ENCODE results near the gene ZNF414.

ZNF414 gene, protein sequence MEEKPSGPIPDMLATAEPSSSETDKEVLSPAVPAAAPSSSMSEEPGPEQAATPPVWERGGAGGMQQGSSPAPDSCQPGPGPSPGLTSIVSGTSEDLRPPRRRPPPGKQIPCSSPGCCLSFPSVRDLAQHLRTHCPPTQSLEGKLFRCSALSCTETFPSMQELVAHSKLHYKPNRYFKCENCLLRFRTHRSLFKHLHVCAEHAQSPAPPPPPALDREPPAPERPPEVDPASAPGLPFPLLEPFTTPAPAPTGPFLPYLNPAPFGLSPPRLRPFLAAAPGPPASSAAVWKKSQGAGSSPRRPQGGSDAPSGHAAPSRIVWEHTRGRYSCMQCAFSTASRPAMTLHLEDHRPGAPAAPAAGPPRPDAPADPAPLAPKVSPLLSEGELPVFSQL

DNA sequence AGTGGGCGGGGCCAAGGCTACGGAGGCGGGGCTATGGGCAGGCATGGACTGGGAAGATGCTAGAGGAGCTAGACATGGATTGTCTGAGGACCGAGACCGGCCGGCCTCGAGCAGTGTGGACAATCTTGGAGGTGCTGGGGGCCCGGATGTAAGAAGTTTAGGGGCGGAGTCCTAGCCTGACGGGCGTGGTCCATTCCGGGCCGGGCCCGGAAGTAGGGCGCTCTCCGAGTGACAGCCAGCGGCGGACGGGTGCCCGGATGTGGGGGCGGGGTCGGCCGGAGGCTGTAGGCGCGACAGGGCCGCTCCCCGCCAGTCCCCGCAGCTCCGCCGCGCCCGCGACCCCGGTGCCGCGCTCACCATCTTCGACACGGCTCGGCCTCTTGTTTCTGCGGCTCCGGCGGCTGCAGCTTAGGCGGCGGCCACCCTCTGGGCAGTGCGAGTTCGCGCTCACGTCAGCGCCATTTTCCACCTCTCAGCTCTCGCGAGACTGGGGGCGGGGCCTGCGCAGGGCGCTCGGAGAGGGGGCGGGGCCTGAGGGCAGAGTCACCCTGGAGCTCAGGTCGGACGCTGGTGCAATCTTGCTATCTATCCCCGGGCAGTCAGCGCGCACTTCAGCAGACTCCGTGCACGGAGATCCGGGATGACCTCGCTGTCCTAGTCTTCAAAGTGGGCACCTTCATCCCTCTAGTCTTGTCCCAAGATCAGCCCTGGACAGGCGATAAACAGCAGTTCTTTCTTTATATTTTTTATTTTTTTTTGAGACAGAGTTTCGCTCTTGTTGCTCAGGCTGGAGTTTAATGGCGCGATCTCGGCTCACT lies at the start of gene ZNF414:
ZNF414 (minus strand) TSS at position 481 of the 818 bp plus-strand sequence; CDS start at position 360, 121 bp downstream.
- Histone ChIP-seq H3F3A (ENCODE audit: low read depth) (no peaks in the 10 kb centered on the region), H3K4me2 (ENCODE audit: low read depth, low read length, poor library complexity, severe bottlenecking) (peak within 1 kb of the TSS; percentile 99), H2AFZ (ENCODE audit: low read length) (peak within 1 kb of the TSS; percentile 89), H3K27me3 (ENCODE audit: insufficient read depth, low read length, poor library complexity, severe bottlenecking) (no peaks in the 10 kb centered on the region), H3K9me3 (ENCODE audit: insufficient read depth, low read depth, low read length) (no peaks in the 10 kb centered on the region), H3K4me3 (ENCODE audit: low read length, poor library complexity, severe bottlenecking) (peak within 1 kb of the TSS; percentile 82), H3K36me3 (ENCODE audit: insufficient read depth, low read length) (no peaks in the 10 kb centered on the region), H3K4me1 (ENCODE audit: insufficient read depth, low read length, poor library complexity, severe bottlenecking) (peaks cover 38% of the 10 kb centered on the region), H3K79me2 (ENCODE audit: insufficient read depth, low read length) (peaks cover 14% of the 10 kb centered on the region; the same call in 1 of the 2 replicates), H3K9me2 (replicated peaks; ENCODE audit: low read depth, low read length) (no peaks in the 10 kb centered on the region), H4K20me1 (ENCODE audit: insufficient read depth, low read length, poor library complexity, severe bottlenecking) (no peaks in the 10 kb centered on the region), H3K9ac (ENCODE audit: low read depth, low read length, poor library complexity, severe bottlenecking) (peak within 1 kb of the TSS; percentile 93)
- no peak for TF ChIP-seq EZH2phosphoT487 (IDR thresholded peaks at IDR 0.05; ENCODE audit: borderline replicate concordance)
- TF ChIP-seq, protein P1, sequence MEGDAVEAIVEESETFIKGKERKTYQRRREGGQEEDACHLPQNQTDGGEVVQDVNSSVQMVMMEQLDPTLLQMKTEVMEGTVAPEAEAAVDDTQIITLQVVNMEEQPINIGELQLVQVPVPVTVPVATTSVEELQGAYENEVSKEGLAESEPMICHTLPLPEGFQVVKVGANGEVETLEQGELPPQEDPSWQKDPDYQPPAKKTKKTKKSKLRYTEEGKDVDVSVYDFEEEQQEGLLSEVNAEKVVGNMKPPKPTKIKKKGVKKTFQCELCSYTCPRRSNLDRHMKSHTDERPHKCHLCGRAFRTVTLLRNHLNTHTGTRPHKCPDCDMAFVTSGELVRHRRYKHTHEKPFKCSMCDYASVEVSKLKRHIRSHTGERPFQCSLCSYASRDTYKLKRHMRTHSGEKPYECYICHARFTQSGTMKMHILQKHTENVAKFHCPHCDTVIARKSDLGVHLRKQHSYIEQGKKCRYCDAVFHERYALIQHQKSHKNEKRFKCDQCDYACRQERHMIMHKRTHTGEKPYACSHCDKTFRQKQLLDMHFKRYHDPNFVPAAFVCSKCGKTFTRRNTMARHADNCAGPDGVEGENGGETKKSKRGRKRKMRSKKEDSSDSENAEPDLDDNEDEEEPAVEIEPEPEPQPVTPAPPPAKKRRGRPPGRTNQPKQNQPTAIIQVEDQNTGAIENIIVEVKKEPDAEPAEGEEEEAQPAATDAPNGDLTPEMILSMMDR (conservative IDR thresholded peaks at IDR 0.05; ENCODE audit: low read length) = no peak

DNA sequence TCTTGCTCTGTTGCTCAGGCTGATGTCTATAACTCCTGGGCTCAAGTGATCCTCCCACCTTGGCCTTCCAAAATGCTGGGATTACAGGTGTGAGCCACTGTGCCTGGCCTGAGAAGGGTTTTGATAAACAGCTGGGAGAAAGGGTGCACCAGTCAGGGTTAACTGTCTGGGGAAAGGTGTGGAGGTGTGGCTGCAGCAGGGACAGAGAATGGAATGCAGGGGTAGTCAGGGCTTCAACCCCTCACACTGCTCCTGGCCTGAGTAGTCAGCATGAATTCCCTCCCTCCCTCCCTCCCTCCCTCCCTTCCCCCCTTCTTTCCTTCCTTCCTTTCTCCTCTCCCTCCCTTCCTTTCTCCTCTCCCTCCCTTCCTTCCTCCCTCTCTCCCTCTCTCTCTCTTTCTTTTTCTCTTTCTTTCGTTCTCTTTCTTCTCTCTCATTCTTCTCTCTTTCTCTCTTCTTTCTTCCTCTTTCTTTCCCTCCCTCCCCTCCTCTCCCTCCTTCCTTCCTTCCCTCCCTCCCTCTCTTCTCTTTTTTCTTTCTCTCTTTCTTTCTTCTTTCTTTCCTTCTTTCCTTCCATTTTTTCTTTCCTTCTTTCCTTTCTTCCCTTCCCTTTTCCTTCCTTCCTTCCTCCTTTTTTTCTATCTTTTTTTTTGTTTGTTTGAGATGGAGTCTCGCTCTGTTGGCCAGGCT lies 47.3 kb upstream of the ZNF414 start:
- no peaks in the 10 kb centered on the region for H3K9me2 ChIP-seq (replicated peaks; ENCODE audit: low read depth, low read length)
- no peak overlapping the region for H2AFZ ChIP-seq (ENCODE audit: low read length)
- no peaks in the 10 kb centered on the region for H3K9me3 ChIP-seq (ENCODE audit: insufficient read depth, low read depth, low read length)
- TF ChIP-seq, protein P1 (conservative IDR thresholded peaks at IDR 0.05; ENCODE audit: low read length) = no peak
- no peak for TF ChIP-seq EZH2phosphoT487 (IDR thresholded peaks at IDR 0.05; ENCODE audit: borderline replicate concordance)
- H3K36me3 ChIP-seq (ENCODE audit: insufficient read depth, low read length) = no peaks in the 10 kb centered on the region
- no peaks in the 10 kb centered on the region for H3F3A ChIP-seq (ENCODE audit: low read depth)
- no peak overlapping the region for H3K4me3 ChIP-seq (ENCODE audit: low read length, poor library complexity, severe bottlenecking)
- 0 out of 2 replicates have a peak, but pooled peaks cover 2% of the 10 kb centered on the region for H3K79me2 ChIP-seq (ENCODE audit: insufficient read depth, low read length)
- H3K9ac ChIP-seq (ENCODE audit: low read depth, low read length, poor library complexity, severe bottlenecking) = no peak overlapping the region
- H3K4me2 ChIP-seq (ENCODE audit: low read depth, low read length, poor library complexity, severe bottlenecking) = no peak overlapping the region
- H3K4me1 ChIP-seq (ENCODE audit: insufficient read depth, low read length, poor library complexity, severe bottlenecking) = peaks cover 8% of the 10 kb centered on the region
- no peaks in the 10 kb centered on the region for H3K27me3 ChIP-seq (ENCODE audit: insufficient read depth, low read length, poor library complexity, severe bottlenecking)
- H4K20me1 ChIP-seq (ENCODE audit: insufficient read depth, low read length, poor library complexity, severe bottlenecking) = no peaks in the 10 kb centered on the region

DNA sequence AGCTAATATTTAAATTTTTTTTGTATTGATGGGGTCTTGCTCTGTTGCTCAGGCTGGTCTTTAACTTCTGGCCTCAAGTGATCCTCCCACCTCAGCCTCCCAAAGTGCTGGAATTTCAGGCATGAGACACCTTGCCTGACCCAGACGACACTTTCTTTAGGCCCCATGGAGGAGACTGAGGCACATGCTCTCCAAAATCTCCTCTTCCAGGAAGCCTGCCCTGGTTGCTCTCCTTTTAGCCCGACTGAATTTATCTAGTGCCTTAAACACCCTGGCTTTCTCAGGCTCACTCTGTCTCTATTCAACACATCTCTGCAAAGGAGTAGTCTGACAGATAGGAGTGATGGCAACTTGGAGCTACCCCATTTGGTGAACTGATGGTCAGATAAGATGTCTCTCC lies 44.4 kb upstream of the ZNF414 start:
- Histone ChIP-seq H3K9me3 (ENCODE audit: insufficient read depth, low read depth, low read length) (no peaks in the 10 kb centered on the region), H3K4me3 (ENCODE audit: low read length, poor library complexity, severe bottlenecking) (no peak overlapping the region), H3K79me2 (ENCODE audit: insufficient read depth, low read length) (no peaks in the 10 kb centered on the region), H3K36me3 (ENCODE audit: insufficient read depth, low read length) (peaks cover 6% of the 10 kb centered on the region; the same call in 1 of the 2 replicates), H3F3A (ENCODE audit: low read depth) (no peaks in the 10 kb centered on the region), H3K9me2 (replicated peaks; ENCODE audit: low read depth, low read length) (no peaks in the 10 kb centered on the region), H3K4me2 (ENCODE audit: low read depth, low read length, poor library complexity, severe bottlenecking) (no peak overlapping the region), H4K20me1 (ENCODE audit: insufficient read depth, low read length, poor library complexity, severe bottlenecking) (no peaks in the 10 kb centered on the region), H2AFZ (ENCODE audit: low read length) (no peak overlapping the region), H3K4me1 (ENCODE audit: insufficient read depth, low read length, poor library complexity, severe bottlenecking) (peaks cover 8% of the 10 kb centered on the region), H3K27me3 (ENCODE audit: insufficient read depth, low read length, poor library complexity, severe bottlenecking) (no peaks in the 10 kb centered on the region), H3K9ac (ENCODE audit: low read depth, low read length, poor library complexity, severe bottlenecking) (no peak overlapping the region)
- TF ChIP-seq, protein P1 (conservative IDR thresholded peaks at IDR 0.05; ENCODE audit: low read length) = no peak
- no peak for TF ChIP-seq EZH2phosphoT487 (IDR thresholded peaks at IDR 0.05; ENCODE audit: borderline replicate concordance)
